Measurements from ENCODE around the gene HKDC1. TPM values are rescaled to one million over a fixed set of nuclear protein-coding genes. Genes with fewer than 3 reads are reported as not detected.
"Not testable (repeated sequence)": the region's sequence is repeated elsewhere in the genome, so short reads cannot be mapped to it uniquely, and the experiment has no call there.

Gene HKDC1
- total RNA-seq, 4 donors from 2014 or later: 0.18 TPM; not detected in 3

- Histone ChIP-seq H3K27ac (no peak overlapping the region), H3K4me3 (no peak overlapping the region), H3K27me3 (no peaks in the 10 kb centered on the region), H3K36me3 (no peaks in the 10 kb centered on the region), H3K9me3 (no peaks in the 10 kb centered on the region), H3K4me1 (no peaks in the 10 kb centered on the region)
- TF ChIP-seq POLR2A (IDR thresholded peaks at IDR 0.05): no peak
- TF ChIP-seq, protein P1, sequence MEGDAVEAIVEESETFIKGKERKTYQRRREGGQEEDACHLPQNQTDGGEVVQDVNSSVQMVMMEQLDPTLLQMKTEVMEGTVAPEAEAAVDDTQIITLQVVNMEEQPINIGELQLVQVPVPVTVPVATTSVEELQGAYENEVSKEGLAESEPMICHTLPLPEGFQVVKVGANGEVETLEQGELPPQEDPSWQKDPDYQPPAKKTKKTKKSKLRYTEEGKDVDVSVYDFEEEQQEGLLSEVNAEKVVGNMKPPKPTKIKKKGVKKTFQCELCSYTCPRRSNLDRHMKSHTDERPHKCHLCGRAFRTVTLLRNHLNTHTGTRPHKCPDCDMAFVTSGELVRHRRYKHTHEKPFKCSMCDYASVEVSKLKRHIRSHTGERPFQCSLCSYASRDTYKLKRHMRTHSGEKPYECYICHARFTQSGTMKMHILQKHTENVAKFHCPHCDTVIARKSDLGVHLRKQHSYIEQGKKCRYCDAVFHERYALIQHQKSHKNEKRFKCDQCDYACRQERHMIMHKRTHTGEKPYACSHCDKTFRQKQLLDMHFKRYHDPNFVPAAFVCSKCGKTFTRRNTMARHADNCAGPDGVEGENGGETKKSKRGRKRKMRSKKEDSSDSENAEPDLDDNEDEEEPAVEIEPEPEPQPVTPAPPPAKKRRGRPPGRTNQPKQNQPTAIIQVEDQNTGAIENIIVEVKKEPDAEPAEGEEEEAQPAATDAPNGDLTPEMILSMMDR (IDR thresholded peaks at IDR 0.05 in 4 of 5, conservative IDR thresholded peaks at IDR 0.05 in 1 of 5): no peak
- intact Hi-C loops (cut with DNase I; ENCODE audit: low total_unique reads) (no loop called here), in situ Hi-C loops (cut with MboI; ENCODE audit: low sequenced_read_pairs in 4 of 4) (loop anchor here (10.0 to 25.0 kb wide), 3 partner anchors 57 to 389 kb away; partner anchors contain the start of gene FAM241B (in 2 of the 4))
- ATAC-seq: no peak
- DNase-seq: no peak
These were observed 28.1 kb downstream of the HKDC1 start for GRCh38 chr10:69248117-69248730.

- ATAC-seq (no peak), DNase-seq (no peak)
- H3K36me3 ChIP-seq: no peaks in the 10 kb centered on the region
- H3K27me3 ChIP-seq: no peaks in the 10 kb centered on the region
- no peak overlapping the region for H3K4me3 ChIP-seq
- H3K27ac ChIP-seq: no peak overlapping the region
- TF ChIP-seq POLR2A (IDR thresholded peaks at IDR 0.05): no peak
- TF ChIP-seq, protein P1 (IDR thresholded peaks at IDR 0.05 in 4 of 5, conservative IDR thresholded peaks at IDR 0.05 in 1 of 5): no peak
- no peaks in the 10 kb centered on the region for H3K4me1 ChIP-seq
- intact Hi-C loops (cut with DNase I; ENCODE audit: low total_unique reads) (no loop called here), in situ Hi-C loops (cut with MboI; ENCODE audit: low sequenced_read_pairs in 4 of 4) (no loop called here)
- no peaks in the 10 kb centered on the region for H3K9me3 ChIP-seq
These were observed 29.9 kb downstream of the HKDC1 start for GRCh38 chr10:69250041-69250440.

DNA sequence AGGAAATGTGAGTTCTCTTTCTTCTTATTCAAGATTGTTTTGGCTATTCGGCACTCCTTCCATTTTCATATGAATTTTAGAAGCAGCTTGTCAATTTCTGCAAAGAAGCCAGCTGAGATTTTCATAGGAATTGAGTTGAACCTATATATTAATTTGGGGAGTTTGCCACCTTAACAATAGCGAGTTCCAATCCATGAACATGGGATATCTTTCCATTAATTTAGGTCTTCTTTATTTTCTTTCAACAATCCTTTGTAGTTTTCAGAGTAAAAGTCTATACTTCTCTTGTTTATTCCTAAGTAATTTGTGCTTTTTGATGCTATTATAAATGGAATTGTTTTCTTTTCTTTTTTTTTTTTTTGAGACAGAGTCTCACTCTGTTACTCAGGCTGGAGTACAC is 31.3 kb downstream of the HKDC1 start:
- H3K27ac ChIP-seq; H3K36me3 ChIP-seq; ATAC-seq; in situ Hi-C loops (cut with MboI; ENCODE audit: low sequenced_read_pairs in 4 of 4); H3K4me3 ChIP-seq; intact Hi-C loops (cut with DNase I; ENCODE audit: low total_unique reads); DNase-seq; H3K27me3 ChIP-seq; H3K9me3 ChIP-seq; H3K4me1 ChIP-seq: not testable (repeated sequence)

- no peaks in the 10 kb centered on the region for H3K9me3 ChIP-seq
- no peak overlapping the region for H3K4me3 ChIP-seq
- TF ChIP-seq POLR2A (IDR thresholded peaks at IDR 0.05): no peak
- TF ChIP-seq, protein P1 (IDR thresholded peaks at IDR 0.05 in 4 of 5, conservative IDR thresholded peaks at IDR 0.05 in 1 of 5): no peak
- in situ Hi-C loops (cut with MboI; ENCODE audit: low sequenced_read_pairs in 4 of 4) (no loop called here), intact Hi-C loops (cut with DNase I; ENCODE audit: low total_unique reads) (no loop called here)
- H3K4me1 ChIP-seq: no peaks in the 10 kb centered on the region
- ATAC-seq: no peak
- H3K36me3 ChIP-seq: no peaks in the 10 kb centered on the region
- H3K27ac ChIP-seq: no peak overlapping the region
- DNase-seq: no peak
- no peaks in the 10 kb centered on the region for H3K27me3 ChIP-seq
These were observed 33.0 kb downstream of the HKDC1 start for GRCh38 chr10:69253171-69253570.

DNA sequence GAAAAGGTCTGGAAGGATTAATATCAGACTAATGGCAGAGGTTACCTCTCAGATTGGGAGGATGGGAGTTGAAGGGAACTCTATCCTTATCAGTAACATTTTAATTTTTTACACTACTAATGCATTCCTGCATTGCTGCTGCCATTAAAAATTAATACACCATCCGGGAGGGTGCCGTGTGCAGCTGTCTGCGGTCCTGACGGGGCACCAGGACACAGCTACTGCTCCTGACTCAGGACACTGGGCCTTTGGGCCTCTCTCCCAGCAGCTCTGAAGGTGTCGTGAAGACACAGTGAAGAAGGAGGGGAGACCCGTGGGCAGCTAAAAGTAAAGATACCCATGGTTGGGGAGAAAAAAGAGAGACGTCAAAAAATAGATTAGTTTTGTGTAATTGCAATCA is 34.7 kb downstream of the HKDC1 start:
- Histone ChIP-seq H3K27ac (no peak overlapping the region), H3K9me3 (no peaks in the 10 kb centered on the region), H3K4me1 (no peaks in the 10 kb centered on the region), H3K27me3 (no peaks in the 10 kb centered on the region), H3K4me3 (no peak overlapping the region), H3K36me3 (no peaks in the 10 kb centered on the region)
- no peak for TF ChIP-seq POLR2A (IDR thresholded peaks at IDR 0.05)
- TF ChIP-seq, protein P1 (IDR thresholded peaks at IDR 0.05 in 4 of 5, conservative IDR thresholded peaks at IDR 0.05 in 1 of 5): no peak
- intact Hi-C loops (cut with DNase I; ENCODE audit: low total_unique reads): no loop called here
- in situ Hi-C loops (cut with MboI; ENCODE audit: low sequenced_read_pairs in 4 of 4): no loop called here
- no peak for ATAC-seq
- no peak for DNase-seq
